ENCODE data around the gene EIF3D.
A peak's percentile ranks its signal among the peaks of the same experiment; 100 is the strongest.

The EIF3D gene

GRCh38 chr22:36528795-36529751 is at the start of gene EIF3D:
EIF3D (minus strand) TSS chr22:36529166; CDS start chr22:36526121, 3,045 bp downstream.
- H3K4me3 ChIP-seq (ENCODE audit: low read depth, low read length), result peak within 1 kb of the TSS; percentile 82
- DNase-seq (ENCODE audit: low read depth), result peak; percentile 99

- no peak for DNase-seq (ENCODE audit: low read depth)
- no peak overlapping the region for H3K4me3 ChIP-seq (ENCODE audit: low read depth, low read length)
Observed at GRCh38 chr22:36578619-36579018, 49.7 kb upstream of the EIF3D start.

GRCh38 chr22:36577019-36577418 is 48.1 kb upstream of the EIF3D start:
- DNase-seq (ENCODE audit: low read depth), result peak; percentile 29
- no peak overlapping the region for H3K4me3 ChIP-seq (ENCODE audit: low read depth, low read length)

- H3K4me3 ChIP-seq (ENCODE audit: low read depth, low read length), result no peak overlapping the region
- DNase-seq (ENCODE audit: low read depth), result no peak
Observed at GRCh38 chr22:36574728-36575127, 45.8 kb upstream of the EIF3D start.

- H3K4me3 ChIP-seq (ENCODE audit: low read depth, low read length), result no peak overlapping the region
- no peak for DNase-seq (ENCODE audit: low read depth)
Observed at GRCh38 chr22:36573815-36574363, 44.9 kb upstream of the EIF3D start.

- H3K4me3 ChIP-seq (ENCODE audit: low read depth, low read length), result no peak overlapping the region
- DNase-seq (ENCODE audit: low read depth), result no peak
Observed at GRCh38 chr22:36571991-36572390, 43.0 kb upstream of the EIF3D start.

- H3K4me3 ChIP-seq (ENCODE audit: low read depth, low read length), result no peak overlapping the region
- DNase-seq (ENCODE audit: low read depth), result no peak
Observed at GRCh38 chr22:36569999-36570398, 41.0 kb upstream of the EIF3D start.

GRCh38 chr22:36568846-36569245 is 39.9 kb upstream of the EIF3D start:
- H3K4me3 ChIP-seq (ENCODE audit: low read depth, low read length), result no peak overlapping the region
- no peak for DNase-seq (ENCODE audit: low read depth)

- no peak overlapping the region for H3K4me3 ChIP-seq (ENCODE audit: low read depth, low read length)
- DNase-seq (ENCODE audit: low read depth), result no peak
Observed at GRCh38 chr22:36566720-36567119, 37.8 kb upstream of the EIF3D start.

GRCh38 chr22:36565686-36566085 is 36.7 kb upstream of the EIF3D start:
- no peak overlapping the region for H3K4me3 ChIP-seq (ENCODE audit: low read depth, low read length)
- no peak for DNase-seq (ENCODE audit: low read depth)

GRCh38 chr22:36565159-36565507 is 36.2 kb upstream of the EIF3D start:
- no peak overlapping the region for H3K4me3 ChIP-seq (ENCODE audit: low read depth, low read length)
- DNase-seq (ENCODE audit: low read depth), result no peak

- no peak for DNase-seq (ENCODE audit: low read depth)
- no peak overlapping the region for H3K4me3 ChIP-seq (ENCODE audit: low read depth, low read length)
Observed at GRCh38 chr22:36564422-36565158, 35.6 kb upstream of the EIF3D start.

- no peak for DNase-seq (ENCODE audit: low read depth)
- no peak overlapping the region for H3K4me3 ChIP-seq (ENCODE audit: low read depth, low read length)
Observed at GRCh38 chr22:36563898-36564297, 34.9 kb upstream of the EIF3D start.

- no peak for DNase-seq (ENCODE audit: low read depth)
- no peak overlapping the region for H3K4me3 ChIP-seq (ENCODE audit: low read depth, low read length)
Observed at GRCh38 chr22:36563444-36563843, 34.5 kb upstream of the EIF3D start.

- no peak overlapping the region for H3K4me3 ChIP-seq (ENCODE audit: low read depth, low read length)
- DNase-seq (ENCODE audit: low read depth), result no peak
Observed at GRCh38 chr22:36563001-36563400, 34.0 kb upstream of the EIF3D start.

GRCh38 chr22:36562261-36562835 is 33.4 kb upstream of the EIF3D start:
- no peak overlapping the region for H3K4me3 ChIP-seq (ENCODE audit: low read depth, low read length)
- no peak for DNase-seq (ENCODE audit: low read depth)

GRCh38 chr22:36561291-36561811 is 32.4 kb upstream of the EIF3D start:
- DNase-seq (ENCODE audit: low read depth), result no peak
- no peak overlapping the region for H3K4me3 ChIP-seq (ENCODE audit: low read depth, low read length)

- no peak overlapping the region for H3K4me3 ChIP-seq (ENCODE audit: low read depth, low read length)
- DNase-seq (ENCODE audit: low read depth), result no peak
Observed at GRCh38 chr22:36560001-36560400, 31.0 kb upstream of the EIF3D start.

GRCh38 chr22:36554098-36554497 is 25.1 kb upstream of the EIF3D start:
- H3K4me3 ChIP-seq (ENCODE audit: low read depth, low read length), result no peak overlapping the region
- no peak for DNase-seq (ENCODE audit: low read depth)

- no peak overlapping the region for H3K4me3 ChIP-seq (ENCODE audit: low read depth, low read length)
- no peak for DNase-seq (ENCODE audit: low read depth)
Observed at GRCh38 chr22:36552289-36552688, 23.3 kb upstream of the EIF3D start.
